Measurements from ENCODE around the gene GSTM4. TPM values are rescaled to one million over a fixed set of nuclear protein-coding genes. Genes with fewer than 3 reads are reported as not detected.
A peak's percentile ranks its signal among the peaks of the same experiment; 100 is the strongest.
"Not testable (repeated sequence)": the region's sequence is repeated elsewhere in the genome, so short reads cannot be mapped to it uniquely, and the experiment has no call there.

Gene GSTM4
- total RNA-seq, 4 donors from 2014 or later = 30.8 to 68.8 (median 43.7) TPM

- H3K4me3 ChIP-seq (replicated peaks in 1 of 3) = no peak overlapping the region
- no peaks in the 10 kb centered on the region for H3K9me3 ChIP-seq
- no CpG with 5 or more reads among the region's 4 CpGs for WGBS, 2 donors
- DNase-seq = no peak
- no peak for TF ChIP-seq POLR2A (IDR thresholded peaks at IDR 0.05)
- no peak for TF ChIP-seq CTCF (IDR thresholded peaks at IDR 0.05)
- no peaks in the 10 kb centered on the region for H3K27me3 ChIP-seq
- no peak overlapping the region for H3K27ac ChIP-seq
- H3K4me1 ChIP-seq = no peaks in the 10 kb centered on the region
- H3K36me3 ChIP-seq = no peaks in the 10 kb centered on the region
- intact Hi-C loops (cut with DNase I) = no loop called here
Measured at GRCh38 chr1:109697066-109697465, 41.2 kb downstream of the GSTM4 start.

- no CpG with 5 or more reads among the region's 4 CpGs for WGBS, 2 donors
- intact Hi-C loops (cut with DNase I); DNase-seq; H3K4me3 ChIP-seq (replicated peaks in 1 of 3); H3K36me3 ChIP-seq; H3K27ac ChIP-seq; H3K9me3 ChIP-seq; H3K27me3 ChIP-seq; H3K4me1 ChIP-seq: not testable (repeated sequence)
Measured at GRCh38 chr1:109697861-109698260, 42.0 kb downstream of the GSTM4 start.

- WGBS, 2 donors = 77% methylated on average over 3 of the region's 3 CpGs
- intact Hi-C loops (cut with DNase I); H3K27ac ChIP-seq; H3K4me1 ChIP-seq; H3K36me3 ChIP-seq; DNase-seq; H3K4me3 ChIP-seq (replicated peaks in 1 of 3); H3K9me3 ChIP-seq; H3K27me3 ChIP-seq: not testable (repeated sequence)
Measured at GRCh38 chr1:109702940-109703339, 47.0 kb downstream of the GSTM4 start.

GRCh38 chr1:109704173-109704572 is 48.3 kb downstream of the GSTM4 start:
- no peaks in the 10 kb centered on the region for H3K4me1 ChIP-seq
- intact Hi-C loops (cut with DNase I) = no loop called here
- no peak overlapping the region for H3K4me3 ChIP-seq (replicated peaks in 1 of 3)
- TF ChIP-seq POLR2A (IDR thresholded peaks at IDR 0.05) (no peak), CTCF (IDR thresholded peaks at IDR 0.05) (peak in 3 of 6 experiments; percentile 41 to 45 (median 45))
- DNase-seq = peak; percentile 20 to 27
- 56 to 65% methylated on average over 8 of the region's 8 CpGs for WGBS, 2 donors
- H3K36me3 ChIP-seq = no peaks in the 10 kb centered on the region
- H3K27me3 ChIP-seq = no peaks in the 10 kb centered on the region
- H3K27ac ChIP-seq = no peak overlapping the region
- H3K9me3 ChIP-seq = no peaks in the 10 kb centered on the region

- no peaks in the 10 kb centered on the region for H3K27me3 ChIP-seq
- no peak overlapping the region for H3K27ac ChIP-seq
- no peaks in the 10 kb centered on the region for H3K9me3 ChIP-seq
- H3K4me3 ChIP-seq (replicated peaks in 1 of 3) = no peak overlapping the region
- no peak for DNase-seq
- H3K36me3 ChIP-seq = no peaks in the 10 kb centered on the region
- intact Hi-C loops (cut with DNase I) = no loop called here
- 80 to 91% methylated on average over 4 of the region's 4 CpGs for WGBS, 2 donors
- no peaks in the 10 kb centered on the region for H3K4me1 ChIP-seq
- TF ChIP-seq CTCF (IDR thresholded peaks at IDR 0.05) = no peak
- TF ChIP-seq POLR2A (IDR thresholded peaks at IDR 0.05) = no peak
Measured at GRCh38 chr1:109705411-109705810, 49.5 kb downstream of the GSTM4 start.

GRCh38 chr1:109708949-109709348 is 53.0 kb downstream of the GSTM4 start:
- 62 to 73% methylated on average over 4 of the region's 4 CpGs for WGBS, 2 donors
- H3K9me3 ChIP-seq; H3K36me3 ChIP-seq; H3K27me3 ChIP-seq; H3K4me3 ChIP-seq (replicated peaks in 1 of 3); DNase-seq; H3K27ac ChIP-seq; intact Hi-C loops (cut with DNase I); H3K4me1 ChIP-seq: not testable (repeated sequence)

- H3K27me3 ChIP-seq; H3K36me3 ChIP-seq; DNase-seq; H3K4me3 ChIP-seq (replicated peaks in 1 of 3); H3K9me3 ChIP-seq; H3K27ac ChIP-seq; intact Hi-C loops (cut with DNase I); H3K4me1 ChIP-seq: not testable (repeated sequence)
Measured at GRCh38 chr1:109709822-109710221, 53.9 kb downstream of the GSTM4 start.

Other genes with a start within 250 kb of the GSTM4 start
- gene PSMA5, start 229.7 kb upstream of the GSTM4 start, total RNA-seq = 10 to 100 TPM; 25.1 to 35.7 (median 28.0) TPM
- 10 to 100 TPM in 1 of 4 donors, 1 to 10 TPM in 3; 7.9 to 12.4 (median 9.1) TPM for gene SYPL2, start 189.6 kb upstream of the GSTM4 start, total RNA-seq
- 10 to 100 TPM in 1 of 4 donors, 1 to 10 TPM in 3; 5.8 to 11.7 (median 8.4) TPM for gene ATXN7L2, start 172.2 kb upstream of the GSTM4 start, total RNA-seq
- gene CYB561D1, start 162.0 kb upstream of the GSTM4 start, total RNA-seq = 10 to 100 TPM in 3 of 4 donors, 1 to 10 TPM in 1; 8.1 to 16.0 (median 12.2) TPM
- gene AMIGO1, start 146.4 kb upstream of the GSTM4 start, total RNA-seq = 10 to 100 TPM; 13.5 to 14.0 (median 13.8) TPM
- 1 to 10 TPM in 2 of 4 donors, under 1 TPM in 2; 0.11 to 3.8 (median 1.1) TPM for gene GPR61, start 116.2 kb upstream of the GSTM4 start, total RNA-seq
- gene GNAI3, start 107.5 kb upstream of the GSTM4 start, total RNA-seq = 1 to 10 TPM; 5.1 to 7.2 (median 6.0) TPM
- not detected for gene GNAT2, start 36.5 kb upstream of the GSTM4 start, total RNA-seq
- gene AMPD2, start 36.3 kb upstream of the GSTM4 start, total RNA-seq = 10 to 100 TPM; 31.2 to 74.8 (median 46.8) TPM
- 10 to 100 TPM; 37.1 to 73.6 (median 62.3) TPM for gene GSTM2, start 12.0 kb downstream of the GSTM4 start, total RNA-seq
- gene GSTM1, start 31.7 kb downstream of the GSTM4 start, total RNA-seq = 10 to 100 TPM in 1 of 4 donors, not detected in 3; 23.4 TPM
- 1 to 10 TPM; 2.8 to 5.4 (median 3.0) TPM for gene GSTM5, start 56.2 kb downstream of the GSTM4 start, total RNA-seq
- 100 to 1,000 TPM in 3 of 4 donors, 10 to 100 TPM in 1; 61.1 to 162 (median 132) TPM for gene GSTM3, start 84.9 kb downstream of the GSTM4 start, total RNA-seq
- not detected for gene EPS8L3, start 107.8 kb downstream of the GSTM4 start, total RNA-seq

All from thyroid gland (tissue), 4 donors.